ENCODE measurements around the gene RGS10.

DNA sequence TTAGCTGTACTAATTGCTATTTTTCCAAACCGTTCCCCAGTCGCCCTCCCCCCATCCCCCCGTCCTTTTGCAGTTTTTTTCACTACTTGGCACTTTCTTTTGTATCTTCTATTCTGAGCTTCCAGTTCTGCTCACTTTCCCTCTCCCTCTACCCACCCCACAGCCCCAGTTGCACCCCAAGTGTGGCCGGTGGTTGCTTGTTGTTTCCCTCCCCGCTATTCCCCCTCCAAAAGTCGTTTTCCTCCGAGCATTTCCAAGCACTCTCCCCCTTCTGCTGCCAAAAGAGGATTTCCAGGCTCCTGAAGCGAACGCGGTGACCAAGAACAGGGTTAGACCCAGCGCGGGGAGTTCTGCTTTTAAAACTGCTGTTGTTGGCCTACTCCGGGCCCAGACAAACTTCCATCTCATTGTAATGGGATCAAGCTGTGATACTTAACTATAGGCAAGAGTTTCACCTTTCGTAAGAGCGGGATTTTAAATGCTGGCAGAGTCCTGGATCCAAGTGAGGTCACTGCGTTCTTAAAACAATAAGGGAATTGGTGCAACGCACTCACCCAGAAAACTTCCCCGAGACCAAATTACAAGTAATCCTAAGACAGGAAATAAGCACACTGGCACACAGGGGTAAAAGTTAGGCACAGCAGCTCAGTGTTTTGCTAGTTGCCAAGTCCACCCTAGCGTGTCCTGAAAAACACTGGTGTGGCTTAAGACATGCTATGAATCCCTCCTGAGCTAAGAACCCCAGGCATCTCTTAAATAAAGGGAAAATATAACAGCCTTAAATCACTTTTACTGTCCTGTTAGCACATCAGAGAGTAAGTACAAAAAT, 1.5 kb upstream of the RGS10 start:
- TF ChIP-seq ZNF138 (CRISPR knock-in tag; conservative IDR thresholded peaks at IDR 0.05) (no peak), NR1H2 (CRISPR knock-in tag; IDR thresholded peaks at IDR 0.05) (no peak), JUN (CRISPR knock-in tag; IDR thresholded peaks at IDR 0.05) (no peak), NR2C2 (CRISPR knock-in tag; IDR thresholded peaks at IDR 0.05) (no peak), FOXJ3 (CRISPR knock-in tag; IDR thresholded peaks at IDR 0.05; ENCODE audit: borderline replicate concordance) (no peak), CREB1 (CRISPR knock-in tag; IDR thresholded peaks at IDR 0.05) (no peak), NR3C1 (CRISPR knock-in tag; conservative IDR thresholded peaks at IDR 0.05; ENCODE audit: low read depth) (no peak), EMX1 (CRISPR knock-in tag; IDR thresholded peaks at IDR 0.05) (no peak), ZNF396 (CRISPR knock-in tag; IDR thresholded peaks at IDR 0.05; ENCODE audit: borderline replicate concordance) (no peak), ZNF232 (CRISPR knock-in tag; IDR thresholded peaks at IDR 0.05) (no peak)
- TF ChIP-seq, protein P1, sequence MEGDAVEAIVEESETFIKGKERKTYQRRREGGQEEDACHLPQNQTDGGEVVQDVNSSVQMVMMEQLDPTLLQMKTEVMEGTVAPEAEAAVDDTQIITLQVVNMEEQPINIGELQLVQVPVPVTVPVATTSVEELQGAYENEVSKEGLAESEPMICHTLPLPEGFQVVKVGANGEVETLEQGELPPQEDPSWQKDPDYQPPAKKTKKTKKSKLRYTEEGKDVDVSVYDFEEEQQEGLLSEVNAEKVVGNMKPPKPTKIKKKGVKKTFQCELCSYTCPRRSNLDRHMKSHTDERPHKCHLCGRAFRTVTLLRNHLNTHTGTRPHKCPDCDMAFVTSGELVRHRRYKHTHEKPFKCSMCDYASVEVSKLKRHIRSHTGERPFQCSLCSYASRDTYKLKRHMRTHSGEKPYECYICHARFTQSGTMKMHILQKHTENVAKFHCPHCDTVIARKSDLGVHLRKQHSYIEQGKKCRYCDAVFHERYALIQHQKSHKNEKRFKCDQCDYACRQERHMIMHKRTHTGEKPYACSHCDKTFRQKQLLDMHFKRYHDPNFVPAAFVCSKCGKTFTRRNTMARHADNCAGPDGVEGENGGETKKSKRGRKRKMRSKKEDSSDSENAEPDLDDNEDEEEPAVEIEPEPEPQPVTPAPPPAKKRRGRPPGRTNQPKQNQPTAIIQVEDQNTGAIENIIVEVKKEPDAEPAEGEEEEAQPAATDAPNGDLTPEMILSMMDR (IDR thresholded peaks at IDR 0.05), result no peak
- TF ChIP-seq, protein P2, sequence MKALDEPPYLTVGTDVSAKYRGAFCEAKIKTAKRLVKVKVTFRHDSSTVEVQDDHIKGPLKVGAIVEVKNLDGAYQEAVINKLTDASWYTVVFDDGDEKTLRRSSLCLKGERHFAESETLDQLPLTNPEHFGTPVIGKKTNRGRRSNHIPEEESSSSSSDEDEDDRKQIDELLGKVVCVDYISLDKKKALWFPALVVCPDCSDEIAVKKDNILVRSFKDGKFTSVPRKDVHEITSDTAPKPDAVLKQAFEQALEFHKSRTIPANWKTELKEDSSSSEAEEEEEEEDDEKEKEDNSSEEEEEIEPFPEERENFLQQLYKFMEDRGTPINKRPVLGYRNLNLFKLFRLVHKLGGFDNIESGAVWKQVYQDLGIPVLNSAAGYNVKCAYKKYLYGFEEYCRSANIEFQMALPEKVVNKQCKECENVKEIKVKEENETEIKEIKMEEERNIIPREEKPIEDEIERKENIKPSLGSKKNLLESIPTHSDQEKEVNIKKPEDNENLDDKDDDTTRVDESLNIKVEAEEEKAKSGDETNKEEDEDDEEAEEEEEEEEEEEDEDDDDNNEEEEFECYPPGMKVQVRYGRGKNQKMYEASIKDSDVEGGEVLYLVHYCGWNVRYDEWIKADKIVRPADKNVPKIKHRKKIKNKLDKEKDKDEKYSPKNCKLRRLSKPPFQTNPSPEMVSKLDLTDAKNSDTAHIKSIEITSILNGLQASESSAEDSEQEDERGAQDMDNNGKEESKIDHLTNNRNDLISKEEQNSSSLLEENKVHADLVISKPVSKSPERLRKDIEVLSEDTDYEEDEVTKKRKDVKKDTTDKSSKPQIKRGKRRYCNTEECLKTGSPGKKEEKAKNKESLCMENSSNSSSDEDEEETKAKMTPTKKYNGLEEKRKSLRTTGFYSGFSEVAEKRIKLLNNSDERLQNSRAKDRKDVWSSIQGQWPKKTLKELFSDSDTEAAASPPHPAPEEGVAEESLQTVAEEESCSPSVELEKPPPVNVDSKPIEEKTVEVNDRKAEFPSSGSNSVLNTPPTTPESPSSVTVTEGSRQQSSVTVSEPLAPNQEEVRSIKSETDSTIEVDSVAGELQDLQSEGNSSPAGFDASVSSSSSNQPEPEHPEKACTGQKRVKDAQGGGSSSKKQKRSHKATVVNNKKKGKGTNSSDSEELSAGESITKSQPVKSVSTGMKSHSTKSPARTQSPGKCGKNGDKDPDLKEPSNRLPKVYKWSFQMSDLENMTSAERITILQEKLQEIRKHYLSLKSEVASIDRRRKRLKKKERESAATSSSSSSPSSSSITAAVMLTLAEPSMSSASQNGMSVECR (CRISPR knock-in tag; IDR thresholded peaks at IDR 0.05; ENCODE audit: borderline replicate concordance), result no peak
- TF ChIP-seq, protein P3, sequence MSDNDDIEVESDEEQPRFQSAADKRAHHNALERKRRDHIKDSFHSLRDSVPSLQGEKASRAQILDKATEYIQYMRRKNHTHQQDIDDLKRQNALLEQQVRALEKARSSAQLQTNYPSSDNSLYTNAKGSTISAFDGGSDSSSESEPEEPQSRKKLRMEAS (CRISPR knock-in tag; IDR thresholded peaks at IDR 0.05), result no peak
- TF ChIP-seq, protein P4, sequence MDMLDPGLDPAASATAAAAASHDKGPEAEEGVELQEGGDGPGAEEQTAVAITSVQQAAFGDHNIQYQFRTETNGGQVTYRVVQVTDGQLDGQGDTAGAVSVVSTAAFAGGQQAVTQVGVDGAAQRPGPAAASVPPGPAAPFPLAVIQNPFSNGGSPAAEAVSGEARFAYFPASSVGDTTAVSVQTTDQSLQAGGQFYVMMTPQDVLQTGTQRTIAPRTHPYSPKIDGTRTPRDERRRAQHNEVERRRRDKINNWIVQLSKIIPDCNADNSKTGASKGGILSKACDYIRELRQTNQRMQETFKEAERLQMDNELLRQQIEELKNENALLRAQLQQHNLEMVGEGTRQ (CRISPR knock-in tag; IDR thresholded peaks at IDR 0.05), result no peak

All from WTC11 (cell line).